K562 (cell line): ENCODE results near the gene ACTR1B. TPM values are rescaled to one million over a fixed set of nuclear protein-coding genes. Genes with fewer than 3 reads are reported as not detected.
A peak's percentile ranks its signal among the peaks of the same experiment; 100 is the strongest.

Experiments
- E2F6 ChIP-seq, 2 experiments: IDR thresholded peaks; 2 replicates each; pipeline ENCODE4 v1.6.1; 2011; ENCODE audit warnings: borderline replicate concordance in 1 of 2, control low read depth in 1 of 2, low read depth in 1 of 2, low read length in 1 of 2, mild to moderate bottlenecking in 1 of 2, mixed read lengths in 1 of 2, moderate library complexity in 1 of 2; ENCODE audit not compliant: insufficient read depth in 1 of 2, insufficient read length in 1 of 2, poor library complexity in 1 of 2, severe bottlenecking in 1 of 2; ENCODE audit errors: extremely low read depth in 1 of 2
- GATA2 ChIP-seq: sonication (generic); formaldehyde crosslinking; IDR thresholded peaks from 2 replicates; pipeline ENCODE4 v1.4.0; 2020; ENCODE audit warnings: mild to moderate bottlenecking, missing genetic modification reagents
- MBD1 ChIP-seq: fragments of 250-450 bp; sonication (Bioruptor Pico); IDR thresholded peaks from 2 replicates; pipeline ENCODE4 v1.8.0; 2022; ENCODE audit warnings: inconsistent platforms
- MXD1 ChIP-seq: fragments of 250-450 bp; sonication (Bioruptor Pico); IDR thresholded peaks from 2 replicates; pipeline ENCODE4 v1.8.0; 2021; ENCODE audit warnings: borderline replicate concordance, mild to moderate bottlenecking, moderate library complexity; ENCODE audit not compliant: poor library complexity, severe bottlenecking
- ZNF395 ChIP-seq: fragments of 200-800 bp; sonication (Bioruptor generic); IDR thresholded peaks from 2 replicates; pipeline ENCODE4 v1.6.1; 2017; ENCODE audit warnings: missing genetic modification characterization, missing compliant biosample characterization
- ZNF740 ChIP-seq, 3 experiments: fragments of 200-800 bp in 1 of 3; sonication (Bioruptor generic) in 1 of 3; sonication (generic) in 1 of 3; formaldehyde crosslinking in 1 of 3; IDR thresholded peaks; 2 replicates each; pipeline versions ENCODE4 v1.6.1 to v1.8.0; 2016 to 2022; ENCODE audit warnings: mild to moderate bottlenecking in 2 of 3, missing compliant biosample characterization in 2 of 3, missing genetic modification characterization in 2 of 3, missing genetic modification reagents in 1 of 3
- polyA plus RNA-seq, 8 experiments: library from polyadenylated mRNA; depleted of rRNA in 4 of 8; stranded (reverse) in 5 of 8; unstranded in 3 of 8; fragments of >200 nt; fragmentation: Nextera tagmentation in 2 of 8; fragmentation: Illumina TruSeq in 1 of 8; extraction: Ambion mirVana in 2 of 8; extraction: Trizol in 1 of 8; gene quantifications; 2 replicates each; pipeline versions ENCODE4 v1.2.1 to v1.2.3, GENCODE V29; 2011 to 2014; ENCODE audit warnings: inconsistent platforms in 1 of 8, missing spikeins in 1 of 8
- total RNA-seq, 7 experiments: library from RNA; depleted of rRNA in 6 of 7; stranded (reverse); fragments of >200 nt in 6 of 7; fragmentation: Illumina TruSeq in 2 of 7; extraction: Trizol in 2 of 7; gene quantifications; 2 replicates each; pipeline versions ENCODE4 v1.2.1 to v1.2.3, GENCODE V29; 2011 to 2021; ENCODE audit warnings: low replicate concordance in 1 of 7
- TF ChIP-seq, protein P1 (sequence below): fragments of 450-650 bp; IDR thresholded peaks from 2 replicates; pipeline ENCODE4 v1.6.1; 2016; ENCODE audit warnings: low read depth
- TF ChIP-seq, protein P2 (sequence below): fragments of 250-450 bp; sonication (Bioruptor Pico); IDR thresholded peaks from 2 replicates; pipeline ENCODE4 v1.5.0; 2020; ENCODE audit warnings: mild to moderate bottlenecking

The ACTR1B gene
- total and polyA plus RNA-seq, 9 of the 15 experiments (the other 6 are each of a cell fraction or from before 2014, with no cell fraction given): 0.49 to 42.3 (median 22.5) TPM

- TF ChIP-seq, protein P1, sequence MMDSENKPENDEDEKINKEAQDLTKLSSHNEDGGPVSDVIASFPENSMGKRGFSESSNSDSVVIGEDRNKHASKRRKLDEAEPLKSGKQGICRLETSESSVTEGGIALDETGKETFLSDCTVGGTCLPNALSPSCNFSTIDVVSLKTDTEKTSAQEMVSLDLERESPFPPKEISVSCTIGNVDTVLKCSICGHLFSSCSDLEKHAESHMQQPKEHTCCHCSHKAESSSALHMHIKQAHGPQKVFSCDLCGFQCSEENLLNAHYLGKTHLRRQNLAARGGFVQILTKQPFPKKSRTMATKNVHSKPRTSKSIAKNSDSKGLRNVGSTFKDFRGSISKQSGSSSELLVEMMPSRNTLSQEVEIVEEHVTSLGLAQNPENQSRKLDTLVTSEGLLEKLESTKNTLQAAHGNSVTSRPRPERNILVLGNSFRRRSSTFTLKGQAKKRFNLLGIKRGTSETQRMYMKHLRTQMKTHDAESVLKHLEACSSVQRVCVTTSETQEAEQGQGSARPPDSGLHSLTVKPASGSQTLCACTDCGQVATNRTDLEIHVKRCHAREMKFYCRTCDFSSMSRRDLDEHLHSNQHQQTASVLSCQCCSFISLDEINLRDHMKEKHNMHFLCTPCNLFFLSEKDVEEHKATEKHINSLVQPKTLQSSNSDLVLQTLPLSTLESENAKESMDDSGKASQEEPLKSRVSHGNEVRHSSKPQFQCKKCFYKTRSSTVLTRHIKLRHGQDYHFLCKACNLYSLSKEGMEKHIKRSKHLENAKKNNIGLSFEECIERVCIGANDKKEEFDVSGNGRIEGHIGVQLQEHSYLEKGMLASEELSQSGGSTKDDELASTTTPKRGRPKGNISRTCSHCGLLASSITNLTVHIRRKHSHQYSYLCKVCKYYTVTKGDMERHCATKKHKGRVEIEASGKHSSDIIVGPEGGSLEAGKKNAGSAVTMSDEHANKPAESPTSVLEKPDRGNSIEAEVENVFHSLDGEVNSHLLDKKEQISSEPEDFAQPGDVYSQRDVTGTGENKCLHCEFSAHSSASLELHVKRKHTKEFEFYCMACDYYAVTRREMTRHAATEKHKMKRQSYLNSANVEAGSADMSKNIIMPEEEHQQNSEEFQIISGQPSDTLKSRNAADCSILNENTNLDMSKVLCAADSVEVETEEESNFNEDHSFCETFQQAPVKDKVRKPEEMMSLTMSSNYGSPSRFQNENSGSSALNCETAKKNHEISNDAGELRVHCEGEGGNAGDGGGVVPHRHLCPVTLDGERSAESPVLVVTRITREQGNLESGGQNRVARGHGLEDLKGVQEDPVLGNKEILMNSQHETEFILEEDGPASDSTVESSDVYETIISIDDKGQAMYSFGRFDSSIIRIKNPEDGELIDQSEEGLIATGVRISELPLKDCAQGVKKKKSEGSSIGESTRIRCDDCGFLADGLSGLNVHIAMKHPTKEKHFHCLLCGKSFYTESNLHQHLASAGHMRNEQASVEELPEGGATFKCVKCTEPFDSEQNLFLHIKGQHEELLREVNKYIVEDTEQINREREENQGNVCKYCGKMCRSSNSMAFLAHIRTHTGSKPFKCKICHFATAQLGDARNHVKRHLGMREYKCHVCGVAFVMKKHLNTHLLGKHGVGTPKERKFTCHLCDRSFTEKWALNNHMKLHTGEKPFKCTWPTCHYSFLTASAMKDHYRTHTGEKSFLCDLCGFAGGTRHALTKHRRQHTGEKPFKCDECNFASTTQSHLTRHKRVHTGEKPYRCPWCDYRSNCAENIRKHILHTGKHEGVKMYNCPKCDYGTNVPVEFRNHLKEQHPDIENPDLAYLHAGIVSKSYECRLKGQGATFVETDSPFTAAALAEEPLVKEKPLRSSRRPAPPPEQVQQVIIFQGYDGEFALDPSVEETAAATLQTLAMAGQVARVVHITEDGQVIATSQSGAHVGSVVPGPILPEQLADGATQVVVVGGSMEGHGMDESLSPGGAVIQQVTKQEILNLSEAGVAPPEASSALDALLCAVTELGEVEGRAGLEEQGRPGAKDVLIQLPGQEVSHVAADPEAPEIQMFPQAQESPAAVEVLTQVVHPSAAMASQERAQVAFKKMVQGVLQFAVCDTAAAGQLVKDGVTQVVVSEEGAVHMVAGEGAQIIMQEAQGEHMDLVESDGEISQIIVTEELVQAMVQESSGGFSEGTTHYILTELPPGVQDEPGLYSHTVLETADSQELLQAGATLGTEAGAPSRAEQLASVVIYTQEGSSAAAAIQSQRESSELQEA: no peak
- peak in 1 of 2 experiments; percentile 32 for TF ChIP-seq E2F6 (IDR thresholded peaks at IDR 0.05; ENCODE audit: borderline replicate concordance in 1 of 2, extremely low read depth in 1 of 2, insufficient read depth in 1 of 2, insufficient read length in 1 of 2, low read depth in 1 of 2, low read length in 1 of 2, poor library complexity in 1 of 2, severe bottlenecking in 1 of 2)
- peak; percentile 71 for TF ChIP-seq ZNF395 (CRISPR knock-in tag)
- TF ChIP-seq, protein P2, sequence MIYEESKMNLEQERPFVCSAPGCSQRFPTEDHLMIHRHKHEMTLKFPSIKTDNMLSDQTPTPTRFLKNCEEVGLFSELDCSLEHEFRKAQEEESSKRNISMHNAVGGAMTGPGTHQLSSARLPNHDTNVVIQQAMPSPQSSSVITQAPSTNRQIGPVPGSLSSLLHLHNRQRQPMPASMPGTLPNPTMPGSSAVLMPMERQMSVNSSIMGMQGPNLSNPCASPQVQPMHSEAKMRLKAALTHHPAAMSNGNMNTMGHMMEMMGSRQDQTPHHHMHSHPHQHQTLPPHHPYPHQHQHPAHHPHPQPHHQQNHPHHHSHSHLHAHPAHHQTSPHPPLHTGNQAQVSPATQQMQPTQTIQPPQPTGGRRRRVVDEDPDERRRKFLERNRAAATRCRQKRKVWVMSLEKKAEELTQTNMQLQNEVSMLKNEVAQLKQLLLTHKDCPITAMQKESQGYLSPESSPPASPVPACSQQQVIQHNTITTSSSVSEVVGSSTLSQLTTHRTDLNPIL: no peak
- peak; percentile 74 for TF ChIP-seq GATA2 (CRISPR knock-in tag)
- no peak for TF ChIP-seq MBD1 (CRISPR knock-in tag)
- TF ChIP-seq ZNF740 (CRISPR knock-in tag; IDR thresholded peaks at IDR 0.05): no peak
- TF ChIP-seq ZNF740 (tag; IDR thresholded peaks at IDR 0.05): no peak
- no peak for TF ChIP-seq MXD1
Observed at GRCh38 chr2:97673182-97673914, 9.5 kb upstream of the ACTR1B start (continued).
